PC-9 (cell line): ENCODE results near the gene HNRNPAB. TPM values are rescaled to one million over a fixed set of nuclear protein-coding genes. Genes with fewer than 3 reads are reported as not detected.

Experiments
- BruUV-seq: library from RNA; stranded (reverse); fragments of 400-500 nt; replicated peaks from 2 replicates; lab custom pipeline; 2021; lab: Mats Ljungman, UMichigan
- CTCF ChIA-PET: fragments of 300-600 bp; sonication (Branson Sonifier 250); formaldehyde crosslinking; loops from one replicate; lab custom pipeline; 2022; ENCODE audit warnings: antibody characterized with exemption; lab: Charles Lee
- POLR2A ChIA-PET: fragments of 300-600 bp; sonication (Branson Sonifier 250); formaldehyde crosslinking; loops from one replicate; lab custom pipeline; 2022; ENCODE audit warnings: antibody characterized with exemption; ENCODE audit not compliant: unreplicated experiment; lab: Charles Lee
- DNase-seq, 2 experiments: peaks; one replicate each; pipeline versions ENCODE4 v3.0.0 to v3.0.0-alpha.2; 2015 to 2022; ENCODE audit warnings: mixed read lengths in 1 of 2
- H2AFZ ChIP-seq: fragments of 200-600 bp; sonication (generic); 2 replicates; pipeline ENCODE4 v1.8.1; 2017; ENCODE audit warnings: antibody characterized with exemption
- H3F3A ChIP-seq: fragments of 200-600 bp; sonication (generic); 2 replicates; pipeline ENCODE4 v1.8.1; 2017; ENCODE audit warnings: antibody characterized with exemption, mild to moderate bottlenecking, low read depth; ENCODE audit not compliant: insufficient read depth
- H3K27ac ChIP-seq: fragments of 200-600 bp; sonication (generic); 2 replicates; pipeline ENCODE4 v1.6.1; 2016; ENCODE audit warnings: mixed run types
- H3K27me3 ChIP-seq: fragments of 200-600 bp; sonication (generic); 2 replicates; pipeline ENCODE4 v1.6.1; 2016; ENCODE audit warnings: low read depth, mixed run types; ENCODE audit not compliant: insufficient read depth
- H3K36me3 ChIP-seq: fragments of 200-600 bp; sonication (generic); 2 replicates; pipeline ENCODE4 v1.6.1; 2016; ENCODE audit warnings: low read depth, mixed run types
- H3K4me1 ChIP-seq: fragments of 200-600 bp; sonication (generic); replicated peaks from 2 replicates; pipeline ENCODE4 v1.6.1; 2016; ENCODE audit warnings: mixed run types; ENCODE audit not compliant: insufficient read depth
- H3K4me2 ChIP-seq: fragments of 200-600 bp; sonication (generic); 2 replicates; pipeline ENCODE4 v1.6.1; 2017; ENCODE audit warnings: mixed run types
- H3K4me3 ChIP-seq: fragments of 200-600 bp; sonication (generic); 2 replicates; pipeline ENCODE4 v1.6.1; 2016; ENCODE audit warnings: mixed run types
- H3K79me2 ChIP-seq: fragments of 200-600 bp; sonication (generic); 2 replicates; pipeline ENCODE4 v1.6.1; 2017; ENCODE audit warnings: low read depth, mixed run types
- H3K9me2 ChIP-seq: fragments of 200-600 bp; sonication (generic); 2 replicates; pipeline ENCODE4 v1.8.1; 2017; ENCODE audit warnings: mild to moderate bottlenecking; ENCODE audit not compliant: insufficient read depth
- H3K9me3 ChIP-seq: fragments of 200-600 bp; sonication (generic); 2 replicates; pipeline ENCODE4 v1.8.1; 2016; ENCODE audit warnings: low read depth; ENCODE audit not compliant: insufficient read depth
- H4K20me1 ChIP-seq: fragments of 200-600 bp; sonication (generic); 2 replicates; pipeline ENCODE4 v1.8.1; 2017; ENCODE audit not compliant: insufficient read depth
- EZH2 ChIP-seq: fragments of 200-600 bp; sonication (generic); IDR thresholded peaks from 2 replicates; pipeline ENCODE4 v1.8.0; 2017; ENCODE audit warnings: antibody characterized with exemption, low read depth
- intact Hi-C: fragments of 100-400 bp; cut with micrococcal nuclease; formaldehyde crosslinking; loops from one replicate; pipeline ENCODE4 v1.10.0; 2022; ENCODE audit not compliant: unreplicated experiment
- total RNA-seq: library from RNA; stranded (reverse); gene quantifications from 2 replicates; pipeline ENCODE4 v1.2.3, GENCODE V29; 2021
- TF ChIP-seq, protein P1 (sequence below): fragments of 200-600 bp; sonication (generic); conservative IDR thresholded peaks from 2 replicates; pipeline ENCODE4 v1.6.1; 2017; ENCODE audit warnings: mixed run types, antibody characterized with exemption, mild to moderate bottlenecking, moderate library complexity

HNRNPAB gene
- total RNA-seq, 1 experiment from 2014 or later: 193 TPM

DNA sequence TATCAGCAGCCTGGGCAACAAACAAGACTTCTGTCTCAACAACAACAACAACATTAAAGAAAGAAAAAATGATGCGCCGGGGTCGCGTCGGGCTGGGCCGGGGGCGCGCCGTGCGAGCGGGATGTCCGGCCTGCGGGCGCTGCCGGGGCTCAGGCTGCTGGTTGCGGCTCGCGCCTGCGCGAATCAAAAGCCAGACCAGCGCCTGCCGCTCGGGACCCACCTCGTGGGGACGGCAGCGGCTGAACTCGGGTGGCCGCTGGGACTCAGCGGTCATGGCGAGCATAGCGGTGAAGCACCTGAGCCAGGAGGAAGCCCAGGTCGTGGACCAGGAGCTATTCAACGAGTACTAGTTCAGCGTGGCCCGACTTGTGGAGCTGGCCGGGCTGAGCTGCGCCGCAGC is 38.8 kb upstream of the HNRNPAB start:
- ChIA-PET CTCF (no interaction called here), POLR2A (no interaction called here)
- H3K9me2 ChIP-seq: no peaks in the 10 kb centered on the region
- no peak overlapping the region for H2AFZ ChIP-seq
- no peak for DNase-seq
- no peak overlapping the region for H3K4me2 ChIP-seq
- TF ChIP-seq, protein P1, sequence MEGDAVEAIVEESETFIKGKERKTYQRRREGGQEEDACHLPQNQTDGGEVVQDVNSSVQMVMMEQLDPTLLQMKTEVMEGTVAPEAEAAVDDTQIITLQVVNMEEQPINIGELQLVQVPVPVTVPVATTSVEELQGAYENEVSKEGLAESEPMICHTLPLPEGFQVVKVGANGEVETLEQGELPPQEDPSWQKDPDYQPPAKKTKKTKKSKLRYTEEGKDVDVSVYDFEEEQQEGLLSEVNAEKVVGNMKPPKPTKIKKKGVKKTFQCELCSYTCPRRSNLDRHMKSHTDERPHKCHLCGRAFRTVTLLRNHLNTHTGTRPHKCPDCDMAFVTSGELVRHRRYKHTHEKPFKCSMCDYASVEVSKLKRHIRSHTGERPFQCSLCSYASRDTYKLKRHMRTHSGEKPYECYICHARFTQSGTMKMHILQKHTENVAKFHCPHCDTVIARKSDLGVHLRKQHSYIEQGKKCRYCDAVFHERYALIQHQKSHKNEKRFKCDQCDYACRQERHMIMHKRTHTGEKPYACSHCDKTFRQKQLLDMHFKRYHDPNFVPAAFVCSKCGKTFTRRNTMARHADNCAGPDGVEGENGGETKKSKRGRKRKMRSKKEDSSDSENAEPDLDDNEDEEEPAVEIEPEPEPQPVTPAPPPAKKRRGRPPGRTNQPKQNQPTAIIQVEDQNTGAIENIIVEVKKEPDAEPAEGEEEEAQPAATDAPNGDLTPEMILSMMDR: no peak
- no peak for TF ChIP-seq EZH2
- no peak overlapping the region for H3K4me3 ChIP-seq
- no peaks in the 10 kb centered on the region for H3K4me1 ChIP-seq
- H3K79me2 ChIP-seq: no peaks in the 10 kb centered on the region
- intact Hi-C loops: loop anchor here (10.0 kb wide), 1 partner anchor 561 kb away; the partner anchor contains the start of gene B4GALT7
- H4K20me1 ChIP-seq: no peaks in the 10 kb centered on the region
- no peaks in the 10 kb centered on the region for H3K9me3 ChIP-seq
- no peaks in the 10 kb centered on the region for H3F3A ChIP-seq
- H3K36me3 ChIP-seq: no peaks in the 10 kb centered on the region
- H3K27ac ChIP-seq: no peak overlapping the region
- H3K27me3 ChIP-seq: peaks cover 6% of the 10 kb centered on the region; the same call in 1 of the 2 replicates
- BruUV-seq: no TSS peak

- H3K9me2 ChIP-seq: no peaks in the 10 kb centered on the region
- H3K4me1 ChIP-seq: no peaks in the 10 kb centered on the region
- H4K20me1 ChIP-seq: no peaks in the 10 kb centered on the region
- DNase-seq: no peak
- H3K27ac ChIP-seq: no peak overlapping the region
- CTCF ChIA-PET: no interaction called here
- no peak for TF ChIP-seq EZH2
- TF ChIP-seq, protein P1: no peak
- BruUV-seq: no TSS peak
- intact Hi-C loops: no loop called here
- H2AFZ ChIP-seq: no peak overlapping the region
- no peak overlapping the region for H3K4me3 ChIP-seq
- no peaks in the 10 kb centered on the region for H3K9me3 ChIP-seq
- H3K79me2 ChIP-seq: no peaks in the 10 kb centered on the region
- no peaks in the 10 kb centered on the region for H3K36me3 ChIP-seq
- H3K27me3 ChIP-seq: peaks cover 6% of the 10 kb centered on the region; the same call in 1 of the 2 replicates
- POLR2A ChIA-PET: no interaction called here
- H3F3A ChIP-seq: no peaks in the 10 kb centered on the region
- no peak overlapping the region for H3K4me2 ChIP-seq
These were observed 33.9 kb upstream of the HNRNPAB start for GRCh38 chr5:178170455-178170854.

GRCh38 chr5:178174456-178174855 is 29.9 kb upstream of the HNRNPAB start:
- Histone ChIP-seq H3K36me3 (no peaks in the 10 kb centered on the region), H3K27me3 (peaks cover 4% of the 10 kb centered on the region; the same call in 1 of the 2 replicates), H3K4me3 (no peak overlapping the region), H3K9me3 (no peaks in the 10 kb centered on the region), H3K4me2 (no peak overlapping the region), H4K20me1 (no peaks in the 10 kb centered on the region), H3K79me2 (no peaks in the 10 kb centered on the region), H3K4me1 (no peaks in the 10 kb centered on the region), H3K27ac (no peak overlapping the region), H3K9me2 (no peaks in the 10 kb centered on the region), H3F3A (0 out of 2 replicates have a peak, but pooled peaks cover 5% of the 10 kb centered on the region), H2AFZ (no peak overlapping the region)
- CTCF ChIA-PET: no interaction called here
- no peak for DNase-seq
- intact Hi-C loops: no loop called here
- BruUV-seq: no TSS peak
- TF ChIP-seq EZH2: no peak
- TF ChIP-seq, protein P1: no peak
- POLR2A ChIA-PET: interaction anchor here (0.6 kb wide), 1 partner anchor 823 kb away, joined by 12 read pairs; no protein-coding TSS in a partner anchor
